Measurements from ENCODE around the gene PKDCC. TPM values are rescaled to one million over a fixed set of nuclear protein-coding genes. Genes with fewer than 3 reads are reported as not detected.

PKDCC gene
- total RNA-seq, 1 donor from 2014 or later: 210 TPM

DNA sequence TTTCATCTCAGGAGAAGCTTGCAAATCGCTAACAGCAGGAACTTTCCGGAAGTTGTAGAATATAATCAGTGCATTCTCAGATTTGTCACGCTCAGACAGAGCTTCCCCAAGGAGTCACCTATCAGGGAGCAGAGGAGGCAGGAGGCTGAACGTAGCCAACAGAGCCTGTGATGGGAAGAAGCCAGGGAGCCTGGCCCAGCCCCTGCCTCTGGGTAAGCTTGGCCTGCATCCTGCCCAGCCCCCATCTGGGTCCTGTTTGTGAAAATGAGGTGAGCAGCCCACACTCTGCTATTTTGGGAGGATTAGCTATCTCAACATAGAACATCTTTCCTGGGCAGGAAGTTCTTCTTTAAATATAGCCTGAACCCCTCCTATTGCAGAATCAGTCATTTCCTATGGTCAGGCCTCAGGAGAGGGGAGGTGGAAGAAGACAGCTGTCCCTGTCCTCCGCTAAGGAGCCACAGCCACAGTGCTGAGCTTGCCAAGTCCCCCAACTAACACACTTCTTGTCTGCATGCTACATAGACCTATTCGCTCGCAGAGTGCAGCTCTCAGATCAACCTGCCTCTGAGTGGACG lies 19.2 kb upstream of the PKDCC start:
- H3K9me3 ChIP-seq: no peaks in the 10 kb centered on the region
- no peaks in the 10 kb centered on the region for H3K36me3 ChIP-seq
- no peak for TF ChIP-seq CTCF (IDR thresholded peaks at IDR 0.05)
- H3K4me1 ChIP-seq: peaks cover 0 to 7% of the 10 kb centered on the region in 2 donors
- intact Hi-C loops (cut with DNase I): no loop called here
- H3K4me3 ChIP-seq: no peak overlapping the region
- no peak overlapping the region for H3K27ac ChIP-seq
- DNase-seq (ENCODE audit: low spot score in 2 of 2): no peak
- no peaks in the 10 kb centered on the region for H3K27me3 ChIP-seq

GRCh38 chr2:42029171-42029570 lies 18.6 kb upstream of the PKDCC start:
- Histone ChIP-seq H3K4me3 (no peak overlapping the region), H3K27me3 (no peaks in the 10 kb centered on the region), H3K27ac (no peak overlapping the region), H3K9me3 (no peaks in the 10 kb centered on the region), H3K4me1 (peaks cover 0 to 7% of the 10 kb centered on the region in 2 donors), H3K36me3 (no peaks in the 10 kb centered on the region)
- TF ChIP-seq CTCF (IDR thresholded peaks at IDR 0.05): no peak
- intact Hi-C loops (cut with DNase I): no loop called here
- DNase-seq (ENCODE audit: low spot score in 2 of 2): no peak

GRCh38 chr2:42029639-42030199 lies 18.1 kb upstream of the PKDCC start:
- no peak overlapping the region for H3K4me3 ChIP-seq

DNA sequence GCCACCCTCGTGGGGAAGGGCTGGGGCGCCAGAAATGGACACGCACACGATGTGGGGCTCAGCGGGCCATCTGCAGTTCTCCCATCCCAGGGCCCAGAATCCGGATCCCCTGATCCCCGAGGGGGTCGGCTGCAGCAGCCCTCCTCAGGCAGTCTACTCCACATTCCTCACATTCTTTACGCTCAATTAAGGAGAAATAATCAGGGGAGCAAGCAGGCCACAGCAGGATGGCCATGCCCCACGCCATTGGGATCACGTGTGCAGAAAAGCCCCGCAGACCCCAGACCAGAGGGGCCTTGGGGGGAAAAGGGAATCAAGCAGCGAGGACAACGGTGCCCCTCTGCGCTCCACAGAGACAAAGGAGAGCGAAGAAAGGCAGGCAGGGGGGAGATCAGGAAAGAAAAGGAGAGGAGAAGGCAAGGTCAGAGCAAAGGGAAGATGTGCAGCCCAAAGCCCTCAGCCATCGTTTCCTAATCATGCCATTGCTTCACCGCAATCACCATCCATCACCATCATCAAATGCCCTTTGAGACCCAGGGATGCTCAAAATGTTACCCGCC lies 17.5 kb upstream of the PKDCC start:
- intact Hi-C loops (cut with DNase I): no loop called here
- H3K27ac ChIP-seq: no peak overlapping the region
- TF ChIP-seq CTCF (IDR thresholded peaks at IDR 0.05): no peak
- no peaks in the 10 kb centered on the region for H3K36me3 ChIP-seq
- H3K4me3 ChIP-seq: no peak overlapping the region
- no peaks in the 10 kb centered on the region for H3K27me3 ChIP-seq
- no peaks in the 10 kb centered on the region for H3K9me3 ChIP-seq
- DNase-seq (ENCODE audit: low spot score in 2 of 2): no peak
- H3K4me1 ChIP-seq: peaks cover 0 to 1% of the 10 kb centered on the region in 2 donors

More at GRCh38 chr2:42029639-42030199, 18.1 kb upstream of the PKDCC start:
- Histone ChIP-seq H3K36me3 (no peaks in the 10 kb centered on the region), H3K9me3 (no peaks in the 10 kb centered on the region), H3K27ac (no peak overlapping the region), H3K27me3 (no peaks in the 10 kb centered on the region), H3K4me1 (peaks cover 0 to 5% of the 10 kb centered on the region in 2 donors)
- TF ChIP-seq CTCF (IDR thresholded peaks at IDR 0.05): no peak
- DNase-seq (ENCODE audit: low spot score in 2 of 2): no peak
- intact Hi-C loops (cut with DNase I): no loop called here

GRCh38 chr2:42030829-42031228 lies 17.0 kb upstream of the PKDCC start:
- H3K36me3 ChIP-seq: no peaks in the 10 kb centered on the region
- no peaks in the 10 kb centered on the region for H3K9me3 ChIP-seq
- no peak overlapping the region for H3K4me3 ChIP-seq
- no peaks in the 10 kb centered on the region for H3K27me3 ChIP-seq
- H3K27ac ChIP-seq: no peak overlapping the region
- no peak for TF ChIP-seq CTCF (IDR thresholded peaks at IDR 0.05)
- intact Hi-C loops (cut with DNase I): no loop called here
- no peak for DNase-seq (ENCODE audit: low spot score in 2 of 2)
- no peaks in the 10 kb centered on the region for H3K4me1 ChIP-seq

All from ascending aorta (tissue), 2 donors.